NOMO-1 treated with DMSO at 0.1 percent for 48 hours (cell line): Measurements from ENCODE around the gene PHF2.

Experiments
- DNase-seq: peaks from one replicate; lab custom pipeline; 2025; ENCODE audit not compliant: unreplicated experiment; lab: John Stamatoyannopoulos, UW

The PHF2 gene

GRCh38 chr9:93585695-93586094, 9.3 kb downstream of the PHF2 start:
- no peak for DNase-seq

GRCh38 chr9:93586290-93587057, 10.1 kb downstream of the PHF2 start:
- DNase-seq = no peak

- DNase-seq = no peak
Measured at GRCh38 chr9:93587284-93587650, 10.9 kb downstream of the PHF2 start.

- no peak for DNase-seq
Measured at GRCh38 chr9:93587651-93588347, 11.4 kb downstream of the PHF2 start.

GRCh38 chr9:93588641-93589609, 12.5 kb downstream of the PHF2 start:
- DNase-seq = no peak

- no peak for DNase-seq
Measured at GRCh38 chr9:93589688-93590087, 13.3 kb downstream of the PHF2 start.

- no peak for DNase-seq
Measured at GRCh38 chr9:93590609-93591234, 14.3 kb downstream of the PHF2 start.

GRCh38 chr9:93591301-93592007, 15.1 kb downstream of the PHF2 start:
- DNase-seq = no peak

- DNase-seq = no peak
Measured at GRCh38 chr9:93592008-93592642, 15.7 kb downstream of the PHF2 start.

- DNase-seq = no peak
Measured at GRCh38 chr9:93592643-93593021, 16.2 kb downstream of the PHF2 start.

- no peak for DNase-seq
Measured at GRCh38 chr9:93593144-93593658, 16.8 kb downstream of the PHF2 start.

GRCh38 chr9:93594041-93594756, 17.8 kb downstream of the PHF2 start:
- DNase-seq = no peak

- DNase-seq = no peak
Measured at GRCh38 chr9:93595461-93595860, 19.1 kb downstream of the PHF2 start.

GRCh38 chr9:93595861-93596365, 19.5 kb downstream of the PHF2 start:
- no peak for DNase-seq

- no peak for DNase-seq
Measured at GRCh38 chr9:93596399-93596798, 20.0 kb downstream of the PHF2 start.

- no peak for DNase-seq
Measured at GRCh38 chr9:93597142-93597706, 20.8 kb downstream of the PHF2 start.

- DNase-seq = no peak
Measured at GRCh38 chr9:93597871-93598646, 21.7 kb downstream of the PHF2 start.
